BE2C (cell line): Measurements from ENCODE around the gene SERINC3.

Experiments used
- DNase-seq: peaks from one replicate; pipeline ENCODE4 v3.0.0-alpha.2; 2020
- H3K27me3 ChIP-seq: fragments of 250-450 bp; sonication (Bioruptor Pico); 2 replicates; pipeline ENCODE4 v1.5.1; 2020; ENCODE audit warnings: mild to moderate bottlenecking
- H3K36me3 ChIP-seq: fragments of 250-450 bp; sonication (Bioruptor Pico); 2 replicates; pipeline ENCODE4 v1.5.1; 2020; ENCODE audit warnings: mild to moderate bottlenecking
- H3K4me1 ChIP-seq: fragments of 250-450 bp; sonication (Bioruptor Pico); 2 replicates; pipeline ENCODE4 v1.5.1; 2020
- H3K4me3 ChIP-seq: 2 replicates; pipeline ENCODE4 v1.5.1; 2011; ENCODE audit warnings: low read depth, low read length
- H3K9me3 ChIP-seq: fragments of 250-450 bp; sonication (Bioruptor Pico); 2 replicates; pipeline ENCODE4 v1.5.1; 2020
- CTCF ChIP-seq: IDR thresholded peaks from 2 replicates; pipeline ENCODE4 v1.5.1; 2012; ENCODE audit warnings: mild to moderate bottlenecking, low read depth, low read length

SERINC3 gene

GRCh38 chr20:44495802-44496481 is 25.9 kb downstream of the SERINC3 start:
- Histone ChIP-seq H3K4me1 (no peaks in the 10 kb centered on the region), H3K9me3 (no peaks in the 10 kb centered on the region), H3K36me3 (peaks cover 25% of the 10 kb centered on the region), H3K4me3 (no peak overlapping the region), H3K27me3 (no peaks in the 10 kb centered on the region)
- DNase-seq = no peak
- no peak for TF ChIP-seq CTCF

- TF ChIP-seq CTCF = no peak
- Histone ChIP-seq H3K27me3 (no peaks in the 10 kb centered on the region), H3K4me3 (no peak overlapping the region), H3K9me3 (no peaks in the 10 kb centered on the region), H3K36me3 (peaks cover 24% of the 10 kb centered on the region), H3K4me1 (no peaks in the 10 kb centered on the region)
- no peak for DNase-seq
Measured at GRCh38 chr20:44495257-44495656, 26.6 kb downstream of the SERINC3 start.

GRCh38 chr20:44494681-44495080 is 27.2 kb downstream of the SERINC3 start:
- TF ChIP-seq CTCF = no peak
- H3K4me1 ChIP-seq = no peaks in the 10 kb centered on the region
- H3K9me3 ChIP-seq = no peaks in the 10 kb centered on the region
- H3K27me3 ChIP-seq = no peaks in the 10 kb centered on the region
- no peak overlapping the region for H3K4me3 ChIP-seq
- peaks cover 30% of the 10 kb centered on the region for H3K36me3 ChIP-seq
- DNase-seq = no peak

GRCh38 chr20:44494266-44494665 is 27.6 kb downstream of the SERINC3 start:
- no peak for DNase-seq
- H3K27me3 ChIP-seq = no peaks in the 10 kb centered on the region
- H3K9me3 ChIP-seq = no peaks in the 10 kb centered on the region
- no peak for TF ChIP-seq CTCF
- H3K4me1 ChIP-seq = no peaks in the 10 kb centered on the region
- no peak overlapping the region for H3K4me3 ChIP-seq
- H3K36me3 ChIP-seq = peaks cover 34% of the 10 kb centered on the region

GRCh38 chr20:44491635-44492395 is 30.1 kb downstream of the SERINC3 start:
- Histone ChIP-seq H3K4me3 (no peak overlapping the region), H3K4me1 (no peaks in the 10 kb centered on the region), H3K27me3 (no peaks in the 10 kb centered on the region), H3K36me3 (peaks cover 41% of the 10 kb centered on the region), H3K9me3 (no peaks in the 10 kb centered on the region)
- no peak for TF ChIP-seq CTCF
- DNase-seq = no peak

- DNase-seq = no peak
- peaks cover 28% of the 10 kb centered on the region for H3K36me3 ChIP-seq
- TF ChIP-seq CTCF = no peak
- no peak overlapping the region for H3K4me3 ChIP-seq
- H3K27me3 ChIP-seq = no peaks in the 10 kb centered on the region
- H3K9me3 ChIP-seq = no peaks in the 10 kb centered on the region
- no peaks in the 10 kb centered on the region for H3K4me1 ChIP-seq
Measured at GRCh38 chr20:44489931-44490330, 31.9 kb downstream of the SERINC3 start.
